IgD-negative memory B cell (primary cell): ENCODE results near the gene TGIF2. TPM values are rescaled to one million over a fixed set of nuclear protein-coding genes. Genes with fewer than 3 reads are reported as not detected.
"Not testable (repeated sequence)": the region's sequence is repeated elsewhere in the genome, so short reads cannot be mapped to it uniquely, and the experiment has no call there.

ENCODE experiments used
- H3K27ac Mint-ChIP-seq, 3 donors: one replicate each; pipeline ENCODE4 v1.8.0; 2020 to 2022; ENCODE audit warnings: mild to moderate bottlenecking in 3 of 3, mixed read lengths in 3 of 3, moderate library complexity in 1 of 3
- H3K27me3 Mint-ChIP-seq: one replicate; pipeline ENCODE4 v1.8.0; 2021; ENCODE audit warnings: mixed read lengths
- H3K36me3 Mint-ChIP-seq: one replicate; pipeline ENCODE4 v1.8.0; 2020; ENCODE audit warnings: mild to moderate bottlenecking, mixed read lengths
- H3K4me1 Mint-ChIP-seq, 3 donors: one replicate each; pipeline ENCODE4 v1.8.0; 2020 to 2022; ENCODE audit warnings: mixed read lengths in 3 of 3, mild to moderate bottlenecking in 1 of 3
- H3K4me3 Mint-ChIP-seq, 4 donors: one replicate each; pipeline ENCODE4 v1.8.0; 2020 to 2022; ENCODE audit warnings: mild to moderate bottlenecking in 4 of 4, mixed read lengths in 4 of 4, moderate library complexity in 3 of 4
- H3K9me3 Mint-ChIP-seq, 3 donors: one replicate each; pipeline ENCODE4 v1.8.0; 2020 to 2021; ENCODE audit warnings: mixed read lengths in 3 of 3, mild to moderate bottlenecking in 1 of 3
- polyA plus RNA-seq: library from polyadenylated mRNA; unstranded; fragments of 300-500 nt; fragmentation: Illumina TruSeq; gene quantifications from one replicate; pipeline ENCODE4 v1.2.3, GENCODE V29; 2021

The TGIF2 gene
- polyA plus RNA-seq, 1 donor from 2014 or later = 36.3 TPM

DNA sequence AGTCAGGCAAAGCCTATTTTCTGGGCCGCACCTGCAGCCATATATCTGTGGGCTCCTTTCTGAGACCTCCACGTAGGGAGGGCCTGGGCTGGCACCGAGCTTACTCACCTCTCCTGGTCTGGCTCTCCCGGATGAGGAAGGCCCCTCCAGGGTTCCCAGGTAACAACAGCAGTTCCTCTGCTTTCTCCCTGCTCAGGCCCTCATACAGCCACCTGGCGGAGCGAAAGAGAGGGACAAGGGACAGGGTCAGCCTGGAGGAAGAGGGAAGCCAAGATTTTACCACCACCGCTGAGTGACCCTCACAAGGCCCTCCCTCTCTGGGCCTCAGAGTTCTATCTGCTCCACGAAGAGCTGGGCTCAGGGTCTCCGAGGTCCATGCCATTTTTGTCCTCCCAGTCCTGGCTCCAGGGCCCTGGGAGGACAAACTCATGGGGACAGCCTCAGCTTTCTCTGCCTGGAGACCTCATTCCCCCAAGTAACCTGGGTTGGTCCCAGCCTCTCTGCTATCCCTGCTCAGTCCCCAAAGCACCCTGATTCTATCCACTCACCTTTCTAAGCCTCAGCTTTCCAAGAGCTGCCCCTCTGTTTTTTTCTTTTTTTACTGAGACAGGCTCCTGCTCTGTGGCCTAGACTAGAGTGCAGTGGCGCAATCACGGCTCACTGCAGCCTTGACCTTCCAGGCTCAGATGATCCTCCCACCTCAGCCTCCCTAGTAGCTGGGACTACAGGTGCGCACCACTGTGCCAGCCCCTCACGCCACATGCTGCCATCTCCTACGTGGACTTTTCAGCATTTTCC lies 59.3 kb downstream of the TGIF2 start:
- Mint-ChIP-seq H3K36me3 (peaks cover 1% of the 10 kb centered on the region), H3K27me3 (no peaks in the 10 kb centered on the region), H3K27ac (no peak overlapping the region), H3K4me3 (no peak overlapping the region), H3K9me3 (no peaks in the 10 kb centered on the region), H3K4me1 (peaks cover 6 to 7% (median 6%) of the 10 kb centered on the region in 3 donors)

DNA sequence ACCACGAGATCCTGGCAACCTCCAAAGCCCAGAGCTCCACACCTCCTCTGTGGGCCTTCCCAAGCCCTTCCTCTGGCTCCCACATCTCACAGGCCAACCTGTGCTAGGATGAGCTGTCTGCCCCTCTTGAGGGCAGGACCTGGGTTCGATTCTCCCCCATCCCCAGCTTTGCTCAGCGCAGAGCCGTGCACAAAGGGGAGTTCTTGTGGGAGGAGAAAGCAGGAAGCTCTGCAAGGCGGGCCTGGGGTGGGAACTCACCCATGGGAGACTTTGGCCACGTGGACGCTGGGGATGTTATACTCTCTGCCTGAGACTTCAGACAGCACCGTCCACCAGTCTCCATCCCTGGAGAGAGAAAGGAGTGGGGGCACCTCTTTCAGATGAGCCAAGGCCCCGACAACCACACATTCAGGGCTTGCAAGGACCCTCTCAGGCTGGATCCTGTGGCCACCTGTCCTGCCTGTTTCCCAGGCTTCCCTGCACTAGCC lies 59.9 kb downstream of the TGIF2 start:
- Mint-ChIP-seq H3K36me3 (peaks cover 1% of the 10 kb centered on the region), H3K27me3 (no peaks in the 10 kb centered on the region), H3K4me1 (peaks cover 6 to 7% (median 6%) of the 10 kb centered on the region in 3 donors)

DNA sequence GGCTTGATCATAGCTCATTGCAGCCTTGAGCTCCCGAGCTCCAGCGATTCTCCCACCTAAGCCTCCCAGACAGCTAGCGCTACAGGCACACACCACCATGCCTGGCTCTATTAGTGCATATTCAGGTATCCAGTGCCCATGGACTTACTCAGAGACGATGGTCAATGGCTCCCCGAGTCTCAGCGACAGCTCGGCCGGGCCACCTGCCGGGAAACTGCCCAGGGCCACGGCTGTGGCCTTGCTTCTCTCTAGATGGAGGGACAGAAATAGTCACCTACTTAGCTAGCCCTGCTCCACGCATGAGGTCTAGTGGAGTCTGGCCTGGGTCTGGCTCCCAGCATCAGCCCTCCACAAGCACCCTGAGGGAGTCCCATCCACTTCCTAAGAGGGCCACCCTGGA lies 60.9 kb downstream of the TGIF2 start:
- peaks cover 6 to 7% (median 6%) of the 10 kb centered on the region in 3 donors for H3K4me1 Mint-ChIP-seq
- H3K27me3 Mint-ChIP-seq = no peaks in the 10 kb centered on the region
- H3K27ac Mint-ChIP-seq = peak overlapping the region in 2 of 3 donors; percentile 25 to 84
- H3K36me3 Mint-ChIP-seq = peaks cover 1% of the 10 kb centered on the region
- H3K4me3 Mint-ChIP-seq = no peak overlapping the region
- no peaks in the 10 kb centered on the region for H3K9me3 Mint-ChIP-seq

More for the DNA sequence above, 59.9 kb downstream of the TGIF2 start:
- H3K27ac Mint-ChIP-seq = no peak overlapping the region
- H3K9me3 Mint-ChIP-seq = no peaks in the 10 kb centered on the region
- no peak overlapping the region for H3K4me3 Mint-ChIP-seq

DNA sequence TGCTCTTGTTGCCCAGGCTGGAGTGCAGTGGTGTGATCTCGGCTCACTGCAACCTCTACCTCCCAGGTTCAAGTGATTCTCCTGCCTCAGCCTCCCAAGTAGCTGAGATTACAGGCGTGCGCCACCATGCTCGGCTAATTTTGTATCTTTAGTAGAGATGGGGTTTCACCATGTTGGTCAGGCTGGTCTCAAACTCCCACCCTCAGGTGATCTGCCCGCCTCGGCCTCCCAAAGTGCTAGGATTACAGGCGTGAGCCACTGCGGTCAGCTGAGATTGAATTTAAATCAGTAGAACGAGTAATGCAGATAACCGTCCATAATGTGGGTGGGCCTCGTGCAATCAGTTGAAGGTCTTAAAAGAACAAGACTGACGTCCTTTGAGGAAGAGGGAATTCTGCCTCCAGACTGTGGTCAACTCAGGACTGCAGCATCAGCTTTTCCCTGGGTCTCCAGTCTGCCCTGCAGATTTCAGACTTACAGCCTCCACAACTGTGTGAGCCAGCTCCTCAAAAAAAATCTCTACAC lies 65.5 kb downstream of the TGIF2 start:
- not testable (repeated sequence) for H3K36me3 Mint-ChIP-seq, H3K4me1 Mint-ChIP-seq, H3K4me3 Mint-ChIP-seq, H3K27me3 Mint-ChIP-seq, H3K9me3 Mint-ChIP-seq, H3K27ac Mint-ChIP-seq

DNA sequence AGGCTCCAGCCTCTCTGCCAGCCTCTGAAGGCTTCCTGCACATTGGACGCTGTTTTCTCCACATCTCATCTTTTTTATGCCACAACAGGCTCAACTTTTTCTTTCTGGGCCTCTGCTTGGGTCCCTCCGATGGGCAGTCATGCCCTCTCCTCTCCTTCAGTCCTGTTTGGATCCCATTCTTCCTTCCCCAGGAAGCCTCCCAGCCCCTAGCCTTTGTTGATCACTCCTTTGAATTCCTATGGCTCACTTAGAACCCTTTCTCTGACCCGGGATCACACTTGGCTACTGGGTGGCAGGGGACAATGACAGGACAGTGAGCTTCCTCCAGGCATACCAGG lies 68.1 kb downstream of the TGIF2 start:
- Mint-ChIP-seq H3K27ac (no peak overlapping the region), H3K27me3 (no peaks in the 10 kb centered on the region), H3K4me1 (peaks cover 14 to 20% (median 18%) of the 10 kb centered on the region in 3 donors), H3K36me3 (peaks cover 2% of the 10 kb centered on the region), H3K9me3 (no peaks in the 10 kb centered on the region), H3K4me3 (peak overlapping the region in 1 of 4 donors; percentile 36)

DNA sequence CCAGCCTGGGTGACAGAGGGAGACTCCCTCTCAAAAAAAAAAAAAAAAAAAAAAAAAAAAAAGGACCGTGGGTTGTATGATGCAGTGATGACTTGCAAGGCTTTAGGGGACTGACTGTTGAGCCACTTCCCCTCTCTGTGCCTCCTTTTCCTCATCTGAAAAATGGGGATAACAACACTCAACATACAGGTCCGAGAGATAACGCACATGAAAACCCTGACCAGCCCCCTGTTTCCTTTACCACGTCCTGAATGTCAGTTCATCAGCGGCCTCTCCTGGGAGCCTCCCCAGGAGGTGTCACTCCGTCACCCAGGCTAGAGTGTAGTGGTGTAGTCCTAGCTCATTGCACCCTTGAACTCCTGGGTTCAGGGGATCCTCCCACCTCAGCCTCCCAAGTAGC lies 68.7 kb downstream of the TGIF2 start:
- H3K27me3 Mint-ChIP-seq = no peaks in the 10 kb centered on the region
- peaks cover 2% of the 10 kb centered on the region for H3K36me3 Mint-ChIP-seq
- H3K4me3 Mint-ChIP-seq = no peak overlapping the region
- no peaks in the 10 kb centered on the region for H3K9me3 Mint-ChIP-seq
- H3K27ac Mint-ChIP-seq = no peak overlapping the region
- H3K4me1 Mint-ChIP-seq = peaks cover 17 to 20% (median 20%) of the 10 kb centered on the region in 3 donors

Other genes with a start within 250 kb of the TGIF2 start
- 2.9 TPM for gene MYL9, start 32.1 kb upstream of the TGIF2 start, polyA plus RNA-seq
- gene RAB5IF, start 32.2 kb downstream of the TGIF2 start, polyA plus RNA-seq = 126 TPM
- 0.68 TPM for gene SLA2, start 72.6 kb downstream of the TGIF2 start, polyA plus RNA-seq
- 35.4 TPM for gene NDRG3, start 172.5 kb downstream of the TGIF2 start, polyA plus RNA-seq
- 15.4 TPM for gene DSN1, start 200.2 kb downstream of the TGIF2 start, polyA plus RNA-seq